ENCODE results near the gene BUD13.
"Not testable (repeated sequence)": the region's sequence is repeated elsewhere in the genome, so short reads cannot be mapped to it uniquely, and the experiment has no call there.

BUD13 gene

DNA sequence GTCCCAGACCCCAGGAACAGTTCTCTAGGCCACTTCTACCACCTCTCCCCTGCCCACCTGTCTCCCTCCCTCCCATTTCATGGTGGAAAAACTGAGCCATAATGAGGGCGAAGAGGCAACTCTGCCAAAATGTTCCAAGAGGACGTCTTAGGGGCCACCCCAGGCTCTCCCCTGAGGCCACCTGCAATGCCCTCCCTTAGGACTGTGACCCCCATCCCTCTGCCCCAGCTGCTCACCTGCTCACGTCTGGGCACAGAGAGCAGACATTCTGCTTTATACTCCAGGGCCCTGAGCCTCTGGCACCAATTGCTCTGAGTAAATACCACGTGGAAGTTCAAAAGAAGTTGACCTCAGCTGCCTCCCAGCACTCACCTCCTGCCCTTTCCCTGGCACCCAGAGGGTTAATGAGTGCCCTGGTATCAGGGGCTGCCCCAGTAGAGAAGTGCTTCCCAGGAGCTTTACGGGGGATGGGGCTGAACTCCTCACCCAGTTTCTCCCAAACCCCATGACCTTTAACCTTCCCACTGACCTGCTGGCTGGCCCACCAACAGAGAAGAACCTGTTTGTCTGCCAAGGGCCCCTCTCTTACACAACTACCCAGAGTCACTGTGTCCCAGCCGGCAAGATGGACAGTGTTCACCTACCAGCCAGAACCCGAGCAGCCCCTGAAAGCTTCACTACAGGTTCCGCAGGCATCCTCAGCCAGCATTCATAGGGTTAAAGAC is 19.5 kb upstream of the BUD13 start:
- no peak for DNase-seq (ENCODE audit: low spot score)

DNA sequence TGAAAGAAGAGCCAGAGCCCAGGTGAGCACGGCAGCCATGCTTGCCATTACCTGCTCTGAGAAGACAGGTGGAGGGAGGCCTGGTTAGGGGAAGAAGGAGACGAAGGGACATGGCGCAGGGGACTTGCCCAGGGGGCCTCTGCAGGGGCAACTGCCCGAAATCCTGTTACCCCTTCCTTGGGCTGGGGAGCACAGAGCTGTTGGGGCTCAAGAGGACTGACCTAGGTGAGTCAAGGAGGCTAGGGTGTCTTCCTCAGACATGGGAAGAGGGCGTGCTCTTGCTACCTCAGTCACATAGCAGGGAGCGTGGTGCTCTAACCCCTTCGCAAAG is 19.0 kb upstream of the BUD13 start, which contains the start of gene APOA5:
APOA5 (minus strand) TSS at position 67 of the 331 bp plus-strand sequence; CDS start at position 48, 19 bp downstream.
- no peak for DNase-seq (ENCODE audit: low spot score)

DNA sequence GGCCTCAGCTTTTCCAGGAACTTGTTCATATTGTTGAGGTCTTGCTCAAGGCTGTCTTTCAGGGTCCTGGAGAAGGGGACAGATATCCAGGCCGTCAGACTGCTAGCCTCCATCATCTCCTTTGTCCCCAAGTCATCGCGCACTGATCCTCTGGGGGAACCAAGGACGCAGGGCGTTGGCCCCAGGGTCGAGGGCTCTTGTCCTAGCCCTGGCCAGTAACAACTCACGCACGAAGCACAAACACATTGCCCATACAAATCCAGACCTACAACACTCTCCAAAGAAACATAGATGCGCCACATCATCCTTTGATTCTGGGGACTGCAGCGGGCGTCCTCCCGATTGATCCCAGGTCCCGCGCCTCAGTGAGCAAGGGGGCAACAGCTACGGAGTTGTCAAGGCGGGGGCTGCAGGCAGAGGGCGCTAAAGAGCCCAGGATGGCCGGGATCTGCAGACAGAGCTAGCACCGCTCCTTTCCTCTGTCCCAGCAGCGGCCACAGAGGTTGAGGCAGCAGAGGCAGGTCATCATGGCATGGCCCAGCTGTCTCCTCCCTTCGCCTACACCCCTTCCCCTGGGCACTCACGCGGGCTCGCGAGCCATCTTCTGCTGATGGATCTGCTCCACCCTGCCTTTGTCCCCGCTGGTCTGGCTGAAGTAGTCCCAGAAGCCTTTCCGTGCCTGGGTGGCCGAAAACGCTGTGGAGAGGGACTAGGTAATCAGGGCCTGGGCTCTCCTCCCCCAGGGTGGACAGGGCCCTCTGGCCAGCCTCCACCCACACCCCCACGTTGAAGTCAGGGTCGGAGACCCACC is 18.4 kb upstream of the BUD13 start:
- peak; percentile 52 for DNase-seq (ENCODE audit: low spot score)

DNA sequence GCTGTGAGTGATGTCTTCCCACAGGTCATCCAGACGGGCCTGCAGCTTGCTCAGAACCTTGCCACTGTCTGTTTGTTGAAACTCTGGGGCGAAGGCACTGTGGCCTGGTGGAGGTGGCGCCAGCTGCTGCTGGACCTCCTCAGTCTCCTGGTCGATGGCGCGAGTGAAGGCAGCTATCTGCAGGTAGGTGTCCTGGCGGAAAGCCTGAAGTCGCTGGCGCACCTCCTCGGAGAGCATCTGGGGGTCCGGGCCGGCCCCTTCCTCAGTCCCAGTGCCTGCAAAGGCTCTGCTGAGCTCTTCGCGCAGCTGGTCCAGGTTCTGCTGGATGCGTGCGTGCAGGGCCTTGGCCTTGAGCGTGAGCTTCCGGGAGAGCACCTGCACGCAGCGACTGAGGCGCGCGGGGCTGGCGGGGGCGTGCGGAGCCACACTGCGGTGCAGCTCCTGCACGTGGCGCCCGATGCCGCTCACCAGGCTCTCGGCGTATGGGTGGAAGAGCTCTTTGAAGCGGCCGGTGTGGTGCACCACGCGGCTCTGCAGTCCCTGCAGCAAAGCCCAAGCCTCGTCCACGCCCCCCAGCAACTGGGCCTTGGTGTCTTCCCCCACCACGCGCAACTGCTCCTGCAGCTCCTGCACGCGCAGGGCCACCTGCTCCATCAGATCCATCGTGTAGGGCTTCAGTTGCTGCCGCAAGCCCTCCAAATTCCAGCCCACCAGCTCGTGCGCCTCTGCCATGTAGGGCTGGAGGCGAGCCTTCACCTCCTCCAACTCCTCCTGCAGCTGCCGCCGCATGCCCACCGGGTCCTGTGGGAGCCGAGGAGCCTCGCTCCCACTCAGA is 17.6 kb upstream of the BUD13 start:
- DNase-seq (ENCODE audit: low spot score), result no peak

DNA sequence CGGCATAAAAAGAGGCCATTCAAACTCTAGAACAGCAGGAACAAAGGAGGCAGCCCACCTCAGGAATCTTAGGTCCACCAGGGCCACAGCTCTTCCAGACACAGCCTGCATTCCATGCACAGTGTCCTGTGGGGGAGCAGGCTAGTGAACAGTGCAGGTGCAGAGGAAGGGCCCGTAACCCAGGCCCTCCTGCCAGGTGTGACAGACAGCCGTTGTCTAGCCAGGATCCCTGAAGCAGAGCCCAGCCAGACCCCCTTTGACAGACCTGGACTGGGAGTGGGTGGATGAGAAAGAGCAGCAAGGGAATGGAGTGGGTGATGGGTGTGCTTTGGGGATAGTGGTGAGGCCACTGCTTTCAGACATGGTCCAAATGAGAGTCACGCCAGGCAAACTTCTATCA is 16.2 kb upstream of the BUD13 start:
- no peak for DNase-seq (ENCODE audit: low spot score)

DNA sequence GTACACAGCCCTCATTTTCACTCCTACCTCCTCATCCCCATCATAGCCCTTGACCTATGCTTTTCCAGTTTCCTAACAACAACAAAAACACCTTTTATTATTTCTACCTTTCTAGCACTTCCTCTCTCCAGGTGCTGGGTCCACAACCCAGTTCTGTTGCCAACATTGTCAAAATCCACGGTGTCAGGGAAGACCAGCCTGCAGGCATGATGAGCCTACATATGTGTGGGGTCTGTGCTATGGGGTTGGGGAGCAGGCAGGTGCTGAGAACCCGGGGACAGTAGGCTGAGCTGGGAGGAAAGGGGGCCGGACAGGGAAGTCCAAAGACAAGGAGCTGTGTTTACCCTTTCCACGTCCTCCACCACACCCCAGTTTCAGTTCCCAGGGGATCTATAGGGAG is 15.7 kb upstream of the BUD13 start:
- DNase-seq (ENCODE audit: low spot score), result no peak

DNA sequence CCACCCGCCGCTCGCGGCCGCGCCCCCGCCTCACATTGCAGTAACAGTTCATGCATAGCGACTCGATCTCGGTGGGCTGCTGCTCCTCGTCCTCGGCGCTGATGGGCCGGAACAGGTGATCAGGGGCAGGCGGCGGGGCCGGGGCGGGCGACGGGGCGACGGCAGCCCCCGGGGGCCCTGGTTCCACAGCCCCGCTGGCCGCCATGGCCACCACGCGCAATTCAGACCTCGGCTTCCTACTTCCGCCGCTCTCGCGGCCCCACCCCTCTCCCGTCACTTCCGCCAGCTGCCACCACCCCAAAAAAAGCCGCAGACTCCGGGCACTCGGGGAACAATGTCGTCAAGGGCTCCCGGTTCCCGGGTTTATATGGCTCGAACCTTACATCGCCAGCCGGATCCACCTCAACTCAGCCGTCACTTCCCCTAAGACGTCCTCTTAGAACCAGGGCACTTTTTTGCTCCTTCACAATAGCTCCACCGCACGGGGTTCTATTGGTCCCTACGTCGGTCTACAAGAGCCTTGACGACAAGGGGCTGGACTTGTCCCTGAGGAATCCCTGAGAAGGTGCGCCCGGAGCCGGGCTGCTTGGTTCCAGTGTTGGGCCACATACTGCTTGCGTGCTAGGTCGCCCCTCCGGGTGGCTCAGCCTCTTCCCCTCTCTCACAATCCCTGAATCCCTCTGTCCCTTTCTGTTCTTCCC is 15.1 kb upstream of the BUD13 start, which contains the start of gene ZPR1:
ZPR1 (minus strand) TSS at position 238 of the 701 bp plus-strand sequence; CDS start at position 205, 33 bp downstream.
- DNase-seq (ENCODE audit: low spot score), result peak; percentile 80

DNA sequence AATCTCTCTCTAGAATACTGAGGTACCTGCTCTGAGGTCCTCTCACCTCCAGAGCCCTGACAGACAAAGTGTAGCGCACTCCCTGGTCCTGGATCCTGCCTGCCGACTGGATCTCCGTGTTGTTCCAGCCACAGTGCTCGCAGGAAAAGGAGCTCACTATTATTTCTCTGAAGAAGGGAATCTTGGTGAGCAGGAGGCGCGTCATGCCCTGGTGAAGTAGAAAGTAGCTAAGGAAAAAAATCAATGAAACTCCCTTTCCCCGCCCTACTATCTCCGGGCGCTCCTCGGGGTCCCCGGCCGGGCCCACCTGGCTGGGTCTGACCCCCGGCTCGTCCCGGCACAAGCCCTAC is 14.6 kb upstream of the BUD13 start:
- DNase-seq (ENCODE audit: low spot score), result no peak

DNA sequence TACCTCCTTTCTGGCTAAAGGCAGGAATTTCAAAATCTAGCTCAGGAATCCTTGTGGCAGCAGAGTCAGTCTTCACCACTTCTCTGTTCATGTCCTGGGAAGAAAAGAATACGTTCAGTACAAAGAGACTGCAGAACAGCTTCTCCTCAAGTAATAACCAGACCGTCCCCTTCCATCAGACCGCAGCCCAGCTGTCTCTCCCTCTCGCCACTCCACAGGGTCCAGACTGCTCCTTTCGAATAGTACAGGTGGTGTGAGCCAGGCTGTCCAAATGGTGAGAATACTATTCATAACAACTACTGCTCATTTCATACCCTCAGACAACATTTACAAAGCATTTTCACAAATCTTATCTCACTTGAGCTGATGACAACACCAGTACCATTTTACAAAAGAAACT is 14.2 kb upstream of the BUD13 start:
- no peak for DNase-seq (ENCODE audit: low spot score)

DNA sequence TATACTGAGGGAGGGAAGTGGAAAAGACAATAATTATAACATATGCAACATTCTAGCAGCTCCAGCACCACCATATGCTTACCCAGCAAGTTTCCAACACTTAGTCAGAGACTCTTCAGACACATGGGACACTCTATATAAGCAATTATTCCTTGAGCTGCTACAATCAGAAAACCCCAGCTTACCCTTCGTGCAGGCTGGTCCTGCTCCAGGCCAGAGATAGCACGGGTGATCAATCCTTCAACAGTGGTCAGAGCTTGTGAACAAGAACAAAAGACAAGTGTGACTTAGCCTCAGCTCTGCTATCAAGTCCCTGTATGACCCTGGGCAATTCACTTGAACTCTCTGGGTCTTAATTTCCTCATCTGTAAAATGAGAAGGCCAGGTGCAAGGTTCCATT is 13.5 kb upstream of the BUD13 start:
- no peak for DNase-seq (ENCODE audit: low spot score)

DNA sequence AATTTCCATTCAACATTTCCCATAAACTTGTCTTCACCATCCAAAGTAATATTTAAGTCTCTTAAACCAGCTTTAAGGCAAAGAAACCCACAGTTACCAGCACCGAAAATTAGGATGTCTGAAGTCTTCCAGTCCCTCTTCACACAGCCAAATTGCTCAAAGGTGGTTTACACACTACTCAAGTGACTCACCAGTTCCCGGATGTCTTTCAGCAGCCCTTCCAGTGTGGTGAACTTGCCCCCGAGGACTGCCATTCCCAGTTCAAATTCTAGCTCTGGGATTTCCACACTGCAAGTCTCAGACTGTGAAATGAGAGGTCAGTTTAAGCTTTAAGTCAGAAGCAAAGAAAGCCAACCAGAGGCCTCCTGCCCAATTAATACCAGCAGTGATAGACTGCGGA is 9.9 kb upstream of the BUD13 start:
- no peak for DNase-seq (ENCODE audit: low spot score)

DNA sequence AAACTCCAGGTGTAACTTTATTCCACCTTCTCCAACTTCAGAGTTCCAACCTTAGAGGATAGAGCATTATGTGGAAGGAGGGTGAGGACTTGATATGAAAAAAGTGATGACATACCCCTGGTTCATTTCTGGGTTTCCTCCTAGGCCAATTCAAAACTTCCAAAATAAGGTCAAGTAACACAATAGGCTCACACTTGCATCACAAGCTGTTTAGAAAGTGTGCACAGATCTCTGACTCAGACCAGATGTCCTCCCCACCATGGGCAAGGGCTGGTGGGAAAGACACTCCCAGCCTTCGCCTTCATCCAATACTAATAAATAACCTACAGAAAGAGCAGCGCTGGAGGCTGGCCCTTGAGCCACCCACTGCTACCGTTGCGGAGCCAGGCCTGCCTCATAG is 5.8 kb upstream of the BUD13 start:
- no peak for DNase-seq (ENCODE audit: low spot score)

DNA sequence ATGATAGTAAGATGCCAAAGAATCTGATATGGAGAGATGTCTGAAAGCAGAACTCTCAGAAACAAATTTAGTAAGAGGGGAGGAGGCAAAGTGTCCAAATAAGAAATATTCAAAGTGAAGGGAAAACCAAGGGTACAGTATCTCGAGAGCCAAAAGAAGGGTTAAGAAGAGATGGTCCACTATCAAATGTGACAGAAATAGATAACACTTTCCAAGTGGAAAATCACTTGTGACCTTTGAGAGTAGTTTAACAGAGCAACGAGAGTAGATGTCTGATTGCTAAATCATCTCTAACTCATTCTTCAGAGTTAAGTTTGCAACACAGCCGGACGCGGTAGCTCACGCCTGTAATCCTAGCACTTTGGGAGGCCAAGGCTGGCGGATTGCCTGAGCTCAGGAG is 4.3 kb upstream of the BUD13 start:
- no peak for DNase-seq (ENCODE audit: low spot score)

DNA sequence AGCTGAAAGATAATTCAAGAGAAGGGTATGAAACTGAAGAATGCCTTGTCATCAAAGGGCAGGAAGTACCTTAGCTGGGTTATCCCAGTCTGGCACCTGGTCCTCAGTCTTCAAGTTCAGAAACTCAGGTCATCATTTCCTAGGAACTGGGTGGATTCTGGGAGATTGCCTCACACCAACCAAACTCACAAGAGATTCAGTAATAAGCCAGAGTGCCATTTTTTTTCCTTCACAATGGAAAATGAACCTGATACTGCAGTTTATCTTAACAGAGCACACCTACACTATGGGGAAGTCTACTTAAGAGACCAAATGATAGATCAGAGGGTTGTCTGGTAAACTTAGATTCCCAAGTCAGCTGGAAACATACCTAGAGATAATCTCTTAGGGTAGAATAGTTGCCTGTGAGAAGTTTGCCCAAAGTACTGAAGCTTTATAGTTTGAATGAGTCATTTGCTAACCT is 3.8 kb upstream of the BUD13 start:
- DNase-seq (ENCODE audit: low spot score), result no peak

DNA sequence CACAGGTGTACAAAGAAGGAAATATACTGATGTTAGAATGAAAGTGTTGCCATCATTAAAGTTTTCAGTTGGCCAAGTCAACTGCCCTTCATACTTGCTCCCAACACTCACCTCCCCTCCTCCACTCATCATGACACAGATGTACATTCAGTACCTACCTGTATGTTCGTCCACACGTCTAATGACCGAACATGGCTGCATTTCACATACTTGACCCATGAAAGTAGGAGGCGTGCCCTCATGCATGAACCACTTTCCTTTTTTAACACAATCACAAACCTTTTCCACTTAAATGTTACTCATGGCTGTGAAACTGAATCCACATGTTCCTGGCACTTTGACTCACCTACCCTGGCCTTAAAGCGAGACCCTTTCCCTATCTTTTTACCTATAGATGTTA is 3.2 kb upstream of the BUD13 start:
- DNase-seq (ENCODE audit: low spot score), result no peak

DNA sequence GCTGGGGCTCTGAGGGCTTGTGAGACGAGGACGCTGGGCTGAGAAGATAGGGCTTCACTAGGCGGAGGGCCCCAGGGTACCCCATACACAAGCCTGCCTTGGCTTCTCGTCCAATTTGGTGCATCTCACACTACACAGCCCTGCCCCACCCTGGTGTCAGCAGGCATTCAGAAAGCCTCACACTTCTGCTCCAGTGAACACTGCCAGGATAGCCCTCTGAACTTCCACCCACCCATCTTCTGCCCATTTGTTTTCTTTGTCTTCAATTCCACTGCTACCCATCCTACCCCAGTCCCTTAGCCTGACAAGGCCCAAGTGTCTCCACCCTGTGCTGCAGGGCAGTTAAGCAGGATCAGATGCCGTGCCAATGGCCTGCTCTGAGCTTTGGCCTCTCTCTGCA is 1.9 kb upstream of the BUD13 start:
- no peak for DNase-seq (ENCODE audit: low spot score)

DNA sequence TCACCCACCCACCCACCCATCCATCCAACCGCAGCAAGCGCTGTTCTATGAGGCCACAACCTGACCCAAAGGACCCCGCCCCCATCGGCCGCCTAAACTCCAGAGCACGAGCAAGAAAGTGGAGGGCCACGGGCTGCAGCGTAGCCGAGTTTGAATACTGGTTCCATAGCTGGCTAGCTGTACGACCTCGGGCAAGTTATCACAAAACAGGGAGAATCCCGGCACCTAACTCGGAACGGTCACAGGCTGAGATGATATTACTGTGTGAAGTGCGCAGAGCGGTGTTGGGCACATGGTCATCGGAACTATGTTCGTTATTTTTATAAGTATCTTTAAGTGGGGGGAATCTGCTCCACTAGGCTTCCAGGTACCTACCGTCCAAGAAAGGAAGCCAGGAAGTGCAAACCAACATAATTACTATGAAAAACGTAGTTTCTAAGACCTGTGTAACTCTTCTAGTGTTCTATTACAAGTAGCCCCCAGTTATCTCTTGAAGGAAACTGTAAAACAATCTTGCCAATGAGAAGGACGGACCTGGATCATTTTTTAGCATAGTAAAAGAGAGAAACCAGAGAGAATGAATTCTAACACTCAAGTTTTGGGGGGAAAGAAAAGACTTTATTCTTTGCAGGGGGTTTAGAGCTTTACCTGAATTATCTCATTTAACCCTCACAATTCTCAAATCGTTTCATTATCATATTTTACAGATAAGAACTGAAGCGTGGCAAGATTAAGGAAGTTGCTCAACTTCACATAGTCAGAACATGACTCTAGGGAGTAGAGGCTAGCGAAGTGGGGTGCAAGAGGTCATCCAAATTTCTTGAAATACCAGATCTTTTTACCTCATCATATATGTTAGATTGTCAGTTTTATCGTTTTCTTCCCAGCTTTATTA is 663 bp upstream of the BUD13 start:
- DNase-seq (ENCODE audit: low spot score), result peak; percentile 11

DNA sequence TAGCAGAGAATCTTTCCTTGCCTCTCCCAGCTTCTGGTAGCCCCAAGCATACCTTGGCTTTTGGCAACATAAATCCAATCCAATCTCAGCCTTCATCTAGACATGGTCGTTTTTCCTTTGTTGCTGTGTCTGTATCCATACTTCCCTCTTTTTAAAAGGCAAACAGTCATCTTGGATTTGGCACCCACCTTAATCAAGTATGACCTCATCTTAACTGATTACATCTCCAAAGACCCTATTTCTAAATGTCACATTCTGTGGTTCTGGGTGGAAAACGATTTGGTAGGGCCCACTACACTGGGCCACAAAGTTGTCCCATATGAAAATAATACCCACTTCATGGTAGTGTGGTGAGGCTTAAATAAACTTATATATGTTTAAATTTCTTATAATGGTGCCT is 852 bp downstream of the BUD13 start:
- DNase-seq (ENCODE audit: low spot score), result no peak

DNA sequence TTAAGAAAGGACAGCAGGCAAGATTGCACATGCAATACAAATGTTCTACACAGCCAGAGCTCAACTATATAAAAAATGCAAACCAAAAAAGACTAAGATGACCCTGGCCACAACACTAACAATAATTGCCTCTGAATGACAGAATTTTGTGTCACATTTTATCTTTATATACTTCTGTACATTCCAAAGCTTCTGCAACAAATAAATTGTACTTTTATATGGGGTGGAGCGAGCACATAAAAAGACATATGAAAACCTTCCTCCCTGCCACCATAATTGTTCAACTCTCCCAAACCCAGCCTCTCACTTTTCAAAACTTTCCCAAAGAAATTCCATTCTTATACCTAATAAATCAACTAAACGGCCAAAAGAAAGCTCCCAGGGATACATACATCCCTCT is 10.7 kb downstream of the BUD13 start:
- no peak for DNase-seq (ENCODE audit: low spot score)

DNA sequence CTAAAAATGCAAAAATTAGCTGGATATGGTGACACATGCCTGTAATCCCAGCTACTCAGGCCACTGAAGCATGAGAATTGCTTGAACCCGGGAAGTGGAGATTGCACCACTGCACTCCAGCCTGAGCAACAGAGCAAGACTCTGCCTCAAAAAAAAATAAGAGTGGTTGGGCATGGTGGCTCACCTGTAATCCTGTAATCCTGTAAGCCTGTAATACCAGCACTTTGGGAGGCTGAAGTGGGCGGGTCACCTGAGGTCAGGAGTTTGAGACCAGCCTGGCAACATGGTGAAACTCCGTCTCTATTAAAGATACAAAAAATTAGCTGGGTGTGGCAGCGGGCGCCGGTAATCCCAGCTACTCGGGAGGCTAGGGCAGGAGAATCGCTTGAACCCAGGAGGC is 16.7 kb downstream of the BUD13 start:
- not testable (repeated sequence) for DNase-seq (ENCODE audit: low spot score)

Measured in LoVo (cell line).